Omental fat pad (tissue), 4 donors: ENCODE results near the gene SFRP5. TPM values are rescaled to one million over a fixed set of nuclear protein-coding genes. Genes with fewer than 3 reads are reported as not detected.

Experiments used
- ATAC-seq: fragments of 150-250 bp; one replicate; pipeline ENCODE4 v1.9.1; 2016; ENCODE audit warnings: mild to moderate bottlenecking, moderate library complexity; ENCODE audit not compliant: low FRiP score
- DNase-seq: peaks from one replicate; pipeline ENCODE4 v3.0.0-alpha.2; 2019; ENCODE audit warnings: low spot score
- total RNA-seq, 4 donors: library from RNA; depleted of rRNA; stranded (reverse); fragments of >200 nt; gene quantifications; one replicate each; pipeline ENCODE4 v1.1.0, GENCODE V29; 2016
- TF ChIP-seq, protein P1 (sequence below), 3 donors: fragments of 450-650 bp; IDR thresholded peaks; one replicate each; pipeline ENCODE4 v1.5.1; 2016 to 2017; ENCODE audit warnings: antibody characterized with exemption in 3 of 3, mild to moderate bottlenecking in 3 of 3, moderate library complexity in 2 of 3

SFRP5 gene
- total RNA-seq, 4 donors from 2014 or later = 0.56 to 4.1 (median 0.60) TPM; not detected in 1

- DNase-seq (no peak), ATAC-seq (no peak)
- TF ChIP-seq, protein P1, sequence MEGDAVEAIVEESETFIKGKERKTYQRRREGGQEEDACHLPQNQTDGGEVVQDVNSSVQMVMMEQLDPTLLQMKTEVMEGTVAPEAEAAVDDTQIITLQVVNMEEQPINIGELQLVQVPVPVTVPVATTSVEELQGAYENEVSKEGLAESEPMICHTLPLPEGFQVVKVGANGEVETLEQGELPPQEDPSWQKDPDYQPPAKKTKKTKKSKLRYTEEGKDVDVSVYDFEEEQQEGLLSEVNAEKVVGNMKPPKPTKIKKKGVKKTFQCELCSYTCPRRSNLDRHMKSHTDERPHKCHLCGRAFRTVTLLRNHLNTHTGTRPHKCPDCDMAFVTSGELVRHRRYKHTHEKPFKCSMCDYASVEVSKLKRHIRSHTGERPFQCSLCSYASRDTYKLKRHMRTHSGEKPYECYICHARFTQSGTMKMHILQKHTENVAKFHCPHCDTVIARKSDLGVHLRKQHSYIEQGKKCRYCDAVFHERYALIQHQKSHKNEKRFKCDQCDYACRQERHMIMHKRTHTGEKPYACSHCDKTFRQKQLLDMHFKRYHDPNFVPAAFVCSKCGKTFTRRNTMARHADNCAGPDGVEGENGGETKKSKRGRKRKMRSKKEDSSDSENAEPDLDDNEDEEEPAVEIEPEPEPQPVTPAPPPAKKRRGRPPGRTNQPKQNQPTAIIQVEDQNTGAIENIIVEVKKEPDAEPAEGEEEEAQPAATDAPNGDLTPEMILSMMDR (IDR thresholded peaks at IDR 0.05) = no peak
Measured at GRCh38 chr10:97812696-97813095, 40.9 kb upstream of the SFRP5 start.

GRCh38 chr10:97811958-97812357 lies 40.2 kb upstream of the SFRP5 start:
- ATAC-seq = no peak
- no peak for DNase-seq
- TF ChIP-seq, protein P1 (IDR thresholded peaks at IDR 0.05) = no peak

- TF ChIP-seq, protein P1 (IDR thresholded peaks at IDR 0.05) = no peak
- DNase-seq = no peak
- ATAC-seq = no peak
Measured at GRCh38 chr10:97810446-97810845, 38.6 kb upstream of the SFRP5 start.

GRCh38 chr10:97805949-97806348 lies 34.1 kb upstream of the SFRP5 start:
- TF ChIP-seq, protein P1 (IDR thresholded peaks at IDR 0.05) = no peak
- ATAC-seq (no peak), DNase-seq (no peak)

- DNase-seq (no peak), ATAC-seq (no peak)
- TF ChIP-seq, protein P1 (IDR thresholded peaks at IDR 0.05) = no peak
Measured at GRCh38 chr10:97805096-97805884, 33.5 kb upstream of the SFRP5 start.

DNA sequence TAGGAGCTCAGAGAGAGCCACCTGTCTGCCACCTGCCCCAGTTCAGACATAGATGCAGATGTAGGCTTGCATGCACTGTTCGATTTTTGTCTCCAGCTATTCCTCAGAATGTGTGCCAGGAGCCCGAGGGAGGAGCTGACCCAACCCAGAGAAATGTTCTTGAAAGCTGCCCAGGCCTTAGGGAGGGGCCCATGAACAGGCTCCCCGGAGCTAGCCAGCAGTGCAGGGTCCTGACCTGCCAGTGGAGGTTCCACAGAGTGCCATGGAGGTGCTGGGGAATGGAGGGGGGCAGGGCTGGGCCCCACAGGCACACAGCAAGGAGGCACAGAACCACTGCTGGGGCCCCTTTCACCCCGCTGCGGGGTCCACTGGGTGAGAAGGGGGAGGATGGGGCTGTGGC lies 29.6 kb upstream of the SFRP5 start:
- ATAC-seq (no peak), DNase-seq (no peak)
- TF ChIP-seq, protein P1 (IDR thresholded peaks at IDR 0.05) = no peak

GRCh38 chr10:97800474-97800873 lies 28.7 kb upstream of the SFRP5 start:
- TF ChIP-seq, protein P1 (IDR thresholded peaks at IDR 0.05) = no peak
- DNase-seq = no peak
- no peak for ATAC-seq
